ENCODE results near the gene ADCY7. TPM values are rescaled to one million over a fixed set of nuclear protein-coding genes. Genes with fewer than 3 reads are reported as not detected.
"Not testable (repeated sequence)": the region's sequence is repeated elsewhere in the genome, so short reads cannot be mapped to it uniquely, and the experiment has no call there.

Gene ADCY7
- total RNA-seq, 6 experiments from 2014 or later = 2.5 to 10.2 (median 6.5) TPM

- H3K27me3 ChIP-seq = no peaks in the 10 kb centered on the region
- WGBS (ENCODE audit: insufficient coverage, low coverage, low lambda C conversion rate, missing lambda C conversion rate) = 71% methylated on average over 6 of the region's 6 CpGs
- TF ChIP-seq CTCF (IDR thresholded peaks at IDR 0.05) (no peak), POLR2A (IDR thresholded peaks at IDR 0.05) (no peak)
- no peaks in the 10 kb centered on the region for H3K4me1 ChIP-seq
- ATAC-seq (no peak), DNase-seq (no peak)
- intact Hi-C loops (cut with DNase I) = no loop called here
- H3K9me3 ChIP-seq = no peaks in the 10 kb centered on the region
- H3K27ac ChIP-seq = no peak overlapping the region
- no peak overlapping the region for H3K4me3 ChIP-seq
- peaks cover 0 to 2% (median 0%) of the 10 kb centered on the region in 4 donors for H3K36me3 ChIP-seq
Measured at GRCh38 chr16:50235581-50235980, 30.8 kb upstream of the ADCY7 start.

- H3K9me3 ChIP-seq = no peaks in the 10 kb centered on the region
- H3K27me3 ChIP-seq = no peaks in the 10 kb centered on the region
- 86% methylated on average over 1 of the region's 3 CpGs for WGBS (ENCODE audit: insufficient coverage, low coverage, low lambda C conversion rate, missing lambda C conversion rate)
- DNase-seq (no peak), ATAC-seq (no peak)
- H3K36me3 ChIP-seq = no peaks in the 10 kb centered on the region
- intact Hi-C loops (cut with DNase I) = no loop called here
- no peak overlapping the region for H3K4me3 ChIP-seq
- no peak overlapping the region for H3K27ac ChIP-seq
- no peaks in the 10 kb centered on the region for H3K4me1 ChIP-seq
- TF ChIP-seq POLR2A (IDR thresholded peaks at IDR 0.05) = no peak
- no peak for TF ChIP-seq CTCF (IDR thresholded peaks at IDR 0.05)
Measured at GRCh38 chr16:50238314-50238713, 28.0 kb upstream of the ADCY7 start.

- intact Hi-C loops (cut with DNase I) = no loop called here
- H3K9me3 ChIP-seq = no peaks in the 10 kb centered on the region
- no peak overlapping the region for H3K4me3 ChIP-seq
- ATAC-seq = no peak
- no peaks in the 10 kb centered on the region for H3K27me3 ChIP-seq
- no peak for DNase-seq
- H3K36me3 ChIP-seq = no peaks in the 10 kb centered on the region
- TF ChIP-seq POLR2A (IDR thresholded peaks at IDR 0.05) (no peak), CTCF (IDR thresholded peaks at IDR 0.05) (no peak)
- H3K4me1 ChIP-seq = no peaks in the 10 kb centered on the region
- 76% methylated on average over 5 of the region's 5 CpGs for WGBS (ENCODE audit: insufficient coverage, low coverage, low lambda C conversion rate, missing lambda C conversion rate)
- H3K27ac ChIP-seq = no peak overlapping the region
Measured at GRCh38 chr16:50238868-50239301, 27.5 kb upstream of the ADCY7 start.

- not testable (repeated sequence) for ATAC-seq
Measured at GRCh38 chr16:50243024-50243423, 23.3 kb upstream of the ADCY7 start.

GRCh38 chr16:50244140-50244503, 22.2 kb upstream of the ADCY7 start:
- H3K27me3 ChIP-seq = no peaks in the 10 kb centered on the region
- no peak for TF ChIP-seq POLR2A (IDR thresholded peaks at IDR 0.05)
- TF ChIP-seq CTCF (IDR thresholded peaks at IDR 0.05) = no peak
- no peak for DNase-seq
- no peak overlapping the region for H3K27ac ChIP-seq
- no peaks in the 10 kb centered on the region for H3K9me3 ChIP-seq
- H3K36me3 ChIP-seq = no peaks in the 10 kb centered on the region
- no peaks in the 10 kb centered on the region for H3K4me1 ChIP-seq
- no peak overlapping the region for H3K4me3 ChIP-seq
- WGBS (ENCODE audit: insufficient coverage, low coverage, low lambda C conversion rate, missing lambda C conversion rate) = 84% methylated on average over 5 of the region's 9 CpGs
- intact Hi-C loops (cut with DNase I) = no loop called here
- no peak for ATAC-seq

More at GRCh38 chr16:50243024-50243423, 23.3 kb upstream of the ADCY7 start:
- DNase-seq; H3K4me3 ChIP-seq; H3K9me3 ChIP-seq; intact Hi-C loops (cut with DNase I); H3K4me1 ChIP-seq; H3K27me3 ChIP-seq; H3K36me3 ChIP-seq; H3K27ac ChIP-seq: not testable (repeated sequence)
- WGBS (ENCODE audit: insufficient coverage, low coverage, low lambda C conversion rate, missing lambda C conversion rate) = 61% methylated on average over 5 of the region's 6 CpGs

Measured in right lobe of liver (tissue), 6 donors.